SK-N-MC (cell line): ENCODE data around the gene CFAP61.

Experiments
- EZH2 ChIP-seq: fragments of 200-600 bp; sonication (generic); IDR thresholded peaks from one replicate; pipeline ENCODE4 v1.6.1; 2017; ENCODE audit warnings: antibody characterized with exemption
- POLR2AphosphoS5 ChIP-seq: IDR thresholded peaks from 2 replicates; pipeline ENCODE4 v1.6.1; 2012; ENCODE audit warnings: mild to moderate bottlenecking, low read depth, low read length, borderline replicate concordance

DNA sequence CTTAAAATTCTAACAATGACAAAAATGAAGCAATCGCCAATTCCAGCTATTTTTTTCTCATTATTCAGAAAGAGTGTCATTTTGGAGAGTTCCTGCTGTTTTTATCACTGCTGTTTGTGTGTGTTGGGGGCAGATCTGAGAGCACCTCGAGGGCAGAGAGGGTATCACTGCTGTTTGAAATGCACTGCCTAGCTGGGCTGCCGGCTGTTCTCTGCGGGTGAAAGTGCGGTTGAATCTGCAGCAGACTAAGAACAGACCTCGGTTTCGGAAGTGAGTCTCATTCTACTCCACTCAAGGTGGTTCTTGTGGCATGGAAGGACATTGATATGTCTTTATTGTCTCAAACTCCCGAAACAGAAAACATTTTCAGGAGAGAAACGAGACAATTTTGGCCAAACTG is 333.9 kb downstream of the CFAP61 start:
- no peak for TF ChIP-seq EZH2
- TF ChIP-seq POLR2AphosphoS5: no peak
